Liver (tissue), 3 donors: Measurements from ENCODE around the gene P2RX3.

ENCODE experiments used
- ATF3 ChIP-seq: IDR thresholded peaks from 2 replicates; pipeline ENCODE4 v1.6.1; 2016; ENCODE audit warnings: antibody characterized with exemption
- CTCF ChIP-seq: fragments of 150-350 bp; IDR thresholded peaks from 2 replicates; pipeline ENCODE4 v1.5.1; 2017; ENCODE audit warnings: improper control_type of control experiment, low read depth, low read length; ENCODE audit not compliant: missing input control
- EGR1 ChIP-seq, 2 donors: IDR thresholded peaks; 2 replicates each; pipeline ENCODE4 v1.6.1; 2016 to 2018; ENCODE audit warnings: antibody characterized with exemption in 2 of 2, low read depth in 2 of 2
- FOXA1 ChIP-seq: IDR thresholded peaks from 2 replicates; pipeline ENCODE4 v1.6.1; 2016; ENCODE audit warnings: antibody characterized with exemption
- FOXA2 ChIP-seq: IDR thresholded peaks from 2 replicates; pipeline ENCODE4 v1.6.1; 2016; ENCODE audit warnings: antibody characterized with exemption
- GABPA ChIP-seq, 2 donors: IDR thresholded peaks in 1 of 2; conservative IDR thresholded peaks in 1 of 2; 2 replicates each; pipeline ENCODE4 v1.6.1; 2016; ENCODE audit warnings: antibody characterized with exemption in 2 of 2, mild to moderate bottlenecking in 1 of 2, moderate library complexity in 1 of 2
- JUND ChIP-seq, 2 donors: IDR thresholded peaks; 2 replicates each; pipeline ENCODE4 v1.6.1; 2016; ENCODE audit warnings: antibody characterized with exemption in 2 of 2
- MAX ChIP-seq: IDR thresholded peaks from 2 replicates; pipeline ENCODE4 v1.6.1; 2016; ENCODE audit warnings: antibody characterized with exemption
- RAD21 ChIP-seq, 2 donors: IDR thresholded peaks; 2 replicates each; pipeline ENCODE4 v1.6.1; 2016; ENCODE audit warnings: antibody characterized with exemption in 2 of 2, mild to moderate bottlenecking in 2 of 2
- REST ChIP-seq: IDR thresholded peaks from 2 replicates; pipeline ENCODE4 v1.6.1; 2016; ENCODE audit warnings: antibody characterized with exemption, mild to moderate bottlenecking
- RXRA ChIP-seq, 2 donors: IDR thresholded peaks; 2 replicates each; pipeline ENCODE4 v1.6.1; 2017 to 2018; ENCODE audit warnings: antibody characterized with exemption in 2 of 2, mild to moderate bottlenecking in 1 of 2
- SP1 ChIP-seq: IDR thresholded peaks from 2 replicates; pipeline ENCODE4 v1.6.1; 2018; ENCODE audit warnings: antibody characterized with exemption, mild to moderate bottlenecking
- TAF1 ChIP-seq: conservative IDR thresholded peaks from 2 replicates; pipeline ENCODE4 v1.6.1; 2016; ENCODE audit warnings: antibody characterized with exemption, mild to moderate bottlenecking
- YY1 ChIP-seq: IDR thresholded peaks from 2 replicates; pipeline ENCODE4 v1.6.1; 2016; ENCODE audit warnings: antibody characterized with exemption, mild to moderate bottlenecking
- donor health status: healthy.
- donor health status: healthy.

- TF ChIP-seq MAX (no peak), CTCF (no peak), YY1 (no peak), ATF3 (no peak), REST (no peak), RXRA (IDR thresholded peaks at IDR 0.05) (no peak), GABPA (IDR thresholded peaks at IDR 0.05 in 1 of 2, conservative IDR thresholded peaks at IDR 0.05 in 1 of 2) (no peak), FOXA2 (no peak), JUND (IDR thresholded peaks at IDR 0.05) (no peak), RAD21 (IDR thresholded peaks at IDR 0.05) (no peak), EGR1 (IDR thresholded peaks at IDR 0.05; ENCODE audit: low read depth in 2 of 2) (no peak), TAF1 (no peak), SP1 (no peak), FOXA1 (no peak)
Measured at GRCh38 chr11:57406337-57406904, 68.3 kb downstream of the P2RX3 start.
